Hematopoietic multipotent progenitor cell treated with erythropoietin and hydrocortisone succinate and interleukin-3 and kit ligand, for 8 days (in vitro differentiated cells): ENCODE measurements around the gene CDK16.

ENCODE experiments used
- DNase-seq: peaks from one replicate; pipeline ENCODE4 v3.0.0-alpha.2; 2015

The CDK16 gene

DNA sequence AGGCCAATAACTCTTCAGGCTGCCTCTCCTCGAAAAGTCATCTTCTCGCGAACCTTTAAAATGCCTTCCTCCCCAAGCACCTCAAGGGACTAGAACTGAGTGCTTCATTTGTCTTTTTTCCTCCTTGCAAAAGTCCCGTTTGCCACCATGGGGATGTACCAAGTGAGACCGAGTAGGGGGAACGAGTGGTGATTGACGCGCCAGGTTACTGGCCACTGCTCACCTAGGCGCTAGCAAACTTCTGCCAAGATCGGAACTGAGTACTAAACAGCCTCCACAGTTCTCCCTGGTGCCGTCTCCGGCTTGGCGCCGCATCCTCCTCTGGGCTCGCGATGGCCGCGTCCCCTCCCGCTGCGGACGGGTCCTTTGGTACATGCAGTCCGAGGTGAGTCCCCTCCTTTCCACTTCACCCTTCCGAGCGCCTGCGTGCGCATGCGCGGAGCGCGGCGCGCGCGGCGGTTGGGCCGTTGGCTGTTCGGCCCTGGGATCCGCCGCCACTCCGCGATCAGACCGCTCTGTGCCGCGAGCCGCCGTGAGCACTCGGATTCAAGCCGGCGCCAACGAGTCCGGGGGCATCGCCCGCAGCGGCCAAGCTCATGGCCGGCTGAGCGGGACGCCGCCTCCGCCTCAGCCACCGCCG lies at the start of gene CDK16:
TSS of gene CDK16 (plus strand) at position 402 of the 640 bp plus-strand sequence. CDS start 4,877 bp downstream, outside the sequence.
- peak; percentile 79 for DNase-seq

DNA sequence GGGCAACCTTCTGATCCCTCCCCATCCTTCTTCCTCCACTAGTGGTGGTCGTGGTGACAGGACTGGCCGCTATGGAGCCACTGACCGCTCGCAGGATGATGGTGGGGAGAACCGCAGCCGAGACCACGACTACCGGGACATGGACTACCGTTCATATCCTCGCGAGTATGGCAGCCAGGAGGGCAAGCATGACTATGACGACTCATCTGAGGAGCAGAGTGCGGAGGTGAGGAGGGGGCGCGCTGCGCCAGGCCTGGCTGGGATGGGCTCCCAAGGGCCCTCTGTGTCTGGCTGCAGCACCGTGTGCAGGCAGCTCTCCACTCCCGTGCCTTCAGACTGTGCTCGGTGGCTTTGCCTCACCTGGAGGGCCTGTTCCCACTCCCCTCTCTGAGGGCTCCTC lies 49.2 kb upstream of the CDK16 start:
- DNase-seq, result no peak

DNA sequence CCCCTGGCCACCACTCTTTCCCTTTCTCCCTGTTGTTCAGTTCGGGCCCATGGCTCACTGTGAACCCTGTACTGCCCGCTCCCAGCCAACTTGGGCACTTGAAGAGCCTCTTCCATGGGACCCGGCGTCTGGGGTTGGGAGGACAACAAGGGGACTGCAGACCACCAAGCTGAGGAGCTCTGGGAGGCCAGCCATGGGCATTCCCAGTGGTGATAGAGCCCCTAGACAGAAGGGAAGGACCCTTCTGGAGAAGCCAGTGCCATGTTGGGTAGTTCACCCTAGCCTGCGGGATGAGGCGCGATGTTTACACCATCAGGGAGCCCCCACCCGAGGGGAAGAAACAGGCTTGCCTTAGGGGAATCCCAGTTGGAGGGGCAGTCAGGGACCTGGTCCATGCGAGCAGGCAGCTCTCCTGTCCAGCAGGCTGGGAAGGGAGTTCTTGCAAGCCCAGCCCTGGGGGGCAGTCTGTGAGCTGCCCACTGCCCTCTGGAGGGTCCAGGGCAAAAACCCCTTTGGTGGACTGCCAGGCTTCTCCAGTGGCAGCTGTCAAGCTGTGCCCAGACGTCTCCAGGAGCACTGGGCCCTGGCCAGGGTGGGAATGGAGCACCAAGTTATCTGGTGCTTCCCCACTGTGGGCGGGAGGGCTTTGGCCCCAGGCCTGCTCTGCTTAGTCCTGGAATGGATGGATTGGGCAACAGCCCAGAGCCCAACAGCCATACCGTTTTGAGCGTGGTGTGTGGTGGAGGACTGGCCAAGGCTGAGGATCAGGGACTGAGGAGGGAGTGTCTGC lies 48.6 kb upstream of the CDK16 start:
- no peak for DNase-seq

DNA sequence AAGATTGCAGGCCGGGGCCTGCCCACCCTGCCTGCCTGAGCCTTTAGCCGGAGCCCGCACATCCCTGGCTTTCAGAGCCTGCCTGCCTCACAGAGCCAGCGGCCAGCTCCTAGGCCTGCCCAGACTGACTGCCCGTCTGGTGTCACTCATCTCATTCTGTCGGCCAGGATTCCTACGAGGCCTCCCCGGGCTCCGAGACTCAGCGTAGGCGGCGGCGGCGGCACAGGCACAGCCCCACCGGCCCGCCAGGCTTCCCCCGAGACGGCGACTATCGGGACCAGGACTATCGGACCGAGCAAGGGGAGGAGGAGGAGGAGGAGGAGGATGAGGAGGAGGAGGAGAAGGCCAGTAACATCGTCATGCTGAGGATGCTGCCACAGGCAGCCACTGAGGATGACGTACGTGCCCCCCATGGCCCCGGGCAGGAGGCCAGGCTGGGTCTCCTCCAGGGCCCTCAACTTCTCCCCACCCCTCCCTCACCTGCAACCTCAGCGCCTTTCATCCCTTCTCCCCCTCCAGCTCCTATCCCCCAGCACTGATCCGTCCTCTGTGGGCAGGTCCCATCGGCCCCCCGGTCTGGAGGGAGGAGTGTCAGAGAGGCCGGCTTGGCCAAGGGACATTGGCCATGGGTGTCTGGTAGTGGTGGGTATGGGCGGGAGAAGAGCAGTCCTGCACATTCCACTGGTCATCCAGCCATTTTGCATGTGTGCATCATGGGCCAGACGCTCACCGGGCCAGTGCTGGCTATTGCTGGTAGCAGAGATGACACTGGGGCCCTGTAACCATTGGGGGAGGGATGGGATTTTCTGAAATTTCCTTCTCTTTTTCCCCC lies 47.4 kb upstream of the CDK16 start:
- DNase-seq, result no peak

DNA sequence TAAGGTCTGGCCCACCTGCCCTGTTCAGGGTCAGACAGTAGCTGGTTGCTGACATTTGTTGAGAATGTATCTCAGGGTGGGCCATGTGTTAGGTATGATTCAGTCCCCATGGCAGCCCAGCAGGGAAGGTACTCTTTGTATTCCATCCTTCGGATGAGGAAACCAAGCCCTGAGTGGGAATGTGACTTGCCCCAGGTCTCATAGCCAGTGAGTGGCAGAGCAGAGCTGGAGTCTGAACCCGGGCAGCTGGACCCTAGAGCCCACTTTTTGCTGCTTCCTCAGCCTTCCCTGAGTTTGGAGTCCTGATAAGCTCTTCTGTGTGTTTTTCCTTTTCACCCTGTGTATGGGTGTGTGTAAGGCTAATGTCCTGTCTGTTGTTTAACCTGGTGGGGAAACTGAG lies 46.5 kb upstream of the CDK16 start:
- DNase-seq, result no peak

DNA sequence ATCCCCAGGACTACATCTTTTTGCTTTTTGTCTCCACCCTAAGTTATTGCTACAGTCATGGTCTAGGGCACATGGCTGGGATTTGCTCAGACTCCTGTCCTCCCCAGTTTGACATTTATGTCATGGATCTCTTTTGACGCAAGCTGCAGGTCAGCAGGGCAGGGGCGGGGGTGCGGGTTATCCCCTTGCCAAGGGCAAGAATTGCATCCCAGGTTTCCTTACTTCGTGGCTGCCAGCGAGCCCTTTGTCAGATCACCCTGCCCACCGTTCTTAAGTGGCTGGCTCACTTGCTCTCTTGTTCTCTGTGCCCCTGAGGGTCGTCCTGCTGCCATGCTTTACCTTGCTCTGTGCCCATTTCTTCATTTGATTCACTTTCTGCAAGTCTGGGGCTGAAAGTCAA lies 45.9 kb upstream of the CDK16 start:
- DNase-seq, result no peak

DNA sequence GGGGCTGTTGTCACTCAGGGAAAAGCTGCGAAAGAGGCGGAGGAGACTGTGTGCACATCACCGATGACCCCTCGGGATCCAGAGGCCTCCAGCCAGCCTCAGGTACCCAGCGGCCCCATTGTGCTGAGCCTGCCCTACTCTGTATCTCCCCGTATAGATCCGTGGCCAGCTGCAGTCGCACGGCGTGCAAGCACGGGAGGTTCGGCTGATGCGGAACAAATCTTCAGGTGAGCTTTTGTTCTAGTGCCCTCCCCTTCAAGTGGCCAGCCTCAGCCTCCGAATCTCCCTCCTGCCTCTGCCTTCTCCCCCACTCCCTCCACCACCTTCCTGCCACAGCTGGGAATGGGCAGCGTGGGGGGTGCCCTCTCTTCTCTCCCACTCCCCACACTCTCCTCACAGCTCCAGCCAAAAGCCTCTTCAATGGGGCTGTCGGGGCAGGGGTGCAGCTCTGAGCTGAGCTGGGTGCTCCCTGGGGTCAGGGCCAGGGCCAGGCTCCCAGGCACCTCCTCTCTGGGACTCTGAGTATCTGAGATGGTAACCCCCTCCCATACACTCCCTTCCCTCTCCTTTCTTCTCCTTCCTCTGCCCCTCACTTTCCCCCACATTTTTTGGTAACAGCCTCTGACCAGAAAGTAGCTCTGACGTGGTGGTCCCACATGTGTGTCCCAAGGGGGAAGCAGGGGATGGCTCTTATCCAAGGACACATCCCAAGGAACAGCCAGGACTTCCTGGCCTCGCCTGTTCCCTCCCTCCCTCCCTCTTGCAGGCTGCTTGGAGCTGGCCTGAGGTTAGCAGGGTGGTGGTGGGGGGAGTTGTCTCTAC lies 45.3 kb upstream of the CDK16 start:
- no peak for DNase-seq

DNA sequence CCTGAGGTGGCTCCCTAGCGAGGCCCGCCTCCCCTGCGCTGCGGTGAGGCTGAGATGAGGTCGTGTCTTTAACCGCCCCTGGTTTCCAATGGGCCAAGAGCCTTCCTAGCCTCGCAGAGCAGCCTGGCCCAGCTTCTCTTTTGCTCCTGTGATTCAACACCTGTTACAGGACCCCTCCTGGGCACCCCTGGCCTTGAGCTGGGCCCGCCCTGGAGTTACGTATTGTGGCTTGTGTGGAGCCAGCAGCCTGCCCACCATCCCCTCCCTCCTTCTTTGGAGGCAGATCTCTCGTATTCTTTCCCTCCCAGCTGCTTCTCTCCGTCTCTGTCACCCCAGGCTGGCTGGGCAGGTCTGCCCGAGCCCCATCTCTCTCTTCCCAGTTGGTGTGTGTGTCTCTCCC lies 44.1 kb upstream of the CDK16 start:
- DNase-seq, result no peak

DNA sequence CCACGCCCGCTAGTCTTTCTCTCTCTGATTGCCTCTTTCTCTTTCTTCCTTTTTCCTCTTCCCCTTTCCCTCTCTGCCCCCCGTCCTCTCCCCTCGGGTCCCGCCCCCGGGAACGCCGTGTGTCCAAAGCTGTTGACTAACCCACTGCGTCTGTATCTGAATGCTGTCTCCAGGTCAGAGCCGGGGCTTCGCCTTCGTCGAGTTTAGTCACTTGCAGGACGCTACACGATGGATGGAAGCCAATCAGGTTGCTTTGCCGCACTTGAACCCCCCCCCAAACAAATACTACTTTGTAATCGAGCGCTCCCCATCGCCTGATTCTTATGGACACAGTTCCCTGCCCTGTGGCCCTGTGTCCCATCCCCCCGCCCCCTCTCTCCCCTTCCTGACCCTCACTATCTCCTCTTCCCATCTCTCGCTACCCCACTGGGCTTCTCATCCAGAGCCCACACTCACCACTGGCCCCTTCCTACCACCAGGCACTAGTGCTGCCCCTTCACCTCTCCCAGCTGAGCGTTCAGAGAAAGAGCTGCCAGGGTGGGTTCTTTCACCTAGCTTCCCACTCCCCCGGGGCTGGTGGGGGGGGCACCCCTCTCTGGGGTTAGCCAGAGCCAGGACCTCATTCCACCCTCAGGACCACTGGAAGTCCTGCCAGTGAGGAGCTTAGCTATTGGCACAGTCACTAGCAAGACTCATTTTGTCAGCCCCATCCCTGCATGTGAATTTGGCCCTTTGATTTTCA lies 43.5 kb upstream of the CDK16 start:
- no peak for DNase-seq

DNA sequence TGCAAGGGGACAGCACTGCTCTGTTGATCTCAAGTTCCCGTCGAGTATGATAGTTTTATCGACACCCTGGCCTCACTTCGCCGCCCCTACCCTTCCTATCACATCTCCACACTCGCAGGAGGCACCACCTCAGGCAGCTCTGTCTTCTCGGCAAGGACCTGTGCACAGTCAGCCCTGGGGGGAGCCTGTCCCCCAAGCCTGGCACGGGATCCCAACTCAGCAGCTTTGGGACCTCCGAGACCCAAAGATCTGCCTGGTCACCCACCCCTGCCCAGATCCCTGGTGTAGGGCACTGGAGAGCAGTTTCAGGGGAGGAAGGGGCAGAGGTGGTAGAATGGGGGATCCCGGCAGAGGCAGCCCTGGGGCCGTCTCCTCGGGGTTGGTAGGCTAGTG lies 42.9 kb upstream of the CDK16 start:
- DNase-seq, result no peak

DNA sequence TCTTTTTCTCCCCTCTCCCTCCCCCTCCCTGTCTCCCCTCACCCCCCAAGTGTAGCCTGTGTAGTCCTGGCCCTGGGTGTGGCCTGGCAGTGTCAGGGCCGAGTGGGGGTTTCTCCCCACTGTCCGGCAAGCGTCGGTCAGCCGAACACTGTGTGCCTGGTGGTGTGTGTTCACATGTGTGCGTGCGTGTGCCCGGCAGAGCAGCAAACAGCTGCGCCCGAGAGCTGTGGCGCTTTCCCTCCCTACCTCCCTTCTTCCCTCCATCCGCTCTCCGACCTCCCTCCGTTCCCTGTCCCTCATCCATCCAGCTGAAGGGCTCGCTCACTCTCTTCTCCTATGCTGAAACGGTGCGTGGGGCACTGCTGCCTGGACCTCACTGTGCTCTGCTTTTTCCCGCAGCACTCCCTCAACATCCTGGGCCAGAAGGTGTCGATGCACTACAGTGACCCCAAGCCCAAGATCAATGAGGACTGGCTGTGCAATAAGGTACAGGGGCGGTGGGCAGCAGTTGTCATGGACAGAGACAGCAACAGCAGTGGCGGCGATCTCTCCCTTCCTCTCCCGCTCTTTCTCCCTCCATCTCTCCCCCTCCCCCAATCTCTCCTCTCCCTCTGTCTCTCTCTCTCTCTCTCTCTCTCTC lies 42.3 kb upstream of the CDK16 start:
- no peak for DNase-seq

DNA sequence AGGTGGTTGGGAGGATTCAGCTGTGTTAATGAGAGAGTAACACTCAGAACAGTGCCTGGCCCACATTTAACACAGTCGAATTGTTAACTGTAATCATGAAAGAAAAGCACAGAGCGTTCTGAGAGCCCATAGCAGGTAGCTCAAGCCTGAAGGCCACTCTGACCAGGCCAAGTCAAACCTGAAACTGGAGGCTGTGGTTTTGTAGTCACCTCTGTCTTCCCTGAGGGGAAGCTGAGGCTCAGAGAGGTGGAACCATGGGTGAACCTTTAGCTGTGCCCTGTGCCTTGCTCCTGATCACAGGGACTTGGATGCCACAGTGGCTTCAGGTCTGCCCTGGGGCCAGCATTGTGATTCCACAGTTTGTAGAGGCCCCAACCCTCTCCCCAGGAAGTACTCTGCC lies 41.4 kb upstream of the CDK16 start:
- DNase-seq, result no peak

DNA sequence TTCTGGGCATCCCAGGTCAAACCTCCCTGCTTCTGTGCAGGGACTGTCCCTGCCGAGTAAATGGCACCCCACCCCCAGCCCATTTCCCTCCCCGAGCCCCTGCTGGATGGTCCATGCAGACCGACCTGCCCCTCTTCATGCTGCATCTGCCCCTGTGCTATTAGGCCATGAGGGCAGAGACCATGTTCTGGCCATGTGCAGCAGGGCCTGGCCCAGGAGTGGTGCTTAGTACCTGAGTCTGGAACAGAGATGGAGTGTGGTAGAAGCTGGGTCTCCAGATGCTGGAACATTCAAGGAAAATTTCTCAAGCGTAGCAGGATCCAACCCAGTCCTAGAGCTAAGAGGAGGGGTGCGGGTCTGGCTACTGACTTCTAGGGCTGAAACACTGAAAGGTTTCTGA lies 40.1 kb upstream of the CDK16 start:
- no peak for DNase-seq

DNA sequence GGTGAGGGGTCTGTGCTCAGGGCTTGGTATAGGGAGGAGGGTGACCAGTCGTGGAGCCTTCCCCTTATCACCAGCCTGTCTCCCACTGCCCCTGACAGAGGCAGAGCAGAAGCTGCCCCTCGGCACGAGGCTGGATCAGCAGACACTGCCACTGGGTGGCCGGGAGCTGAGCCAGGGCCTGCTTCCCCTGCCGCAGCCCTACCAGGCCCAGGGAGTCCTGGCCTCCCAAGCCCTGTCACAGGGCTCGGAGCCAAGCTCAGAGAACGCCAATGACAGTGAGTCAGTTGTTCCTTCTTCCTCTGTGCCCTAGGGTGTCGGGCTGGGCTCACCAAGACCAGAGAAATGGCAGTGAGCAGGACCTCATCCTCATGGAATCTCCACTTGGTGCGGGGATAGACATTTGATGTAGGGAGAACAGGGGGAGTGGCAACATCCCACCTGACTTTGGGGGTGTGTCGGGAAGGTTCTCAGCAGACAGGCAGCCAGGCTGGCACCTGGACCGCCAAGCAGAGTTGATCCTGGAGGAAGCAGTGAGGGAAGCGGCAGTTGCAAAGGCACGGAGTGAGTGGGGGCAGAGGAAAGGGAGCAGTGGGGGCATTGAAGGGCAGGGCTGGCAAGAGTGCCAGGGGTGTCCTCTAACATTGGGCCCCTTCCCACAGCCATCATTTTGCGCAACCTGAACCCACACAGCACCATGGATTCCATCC lies 39.1 kb upstream of the CDK16 start:
- no peak for DNase-seq

DNA sequence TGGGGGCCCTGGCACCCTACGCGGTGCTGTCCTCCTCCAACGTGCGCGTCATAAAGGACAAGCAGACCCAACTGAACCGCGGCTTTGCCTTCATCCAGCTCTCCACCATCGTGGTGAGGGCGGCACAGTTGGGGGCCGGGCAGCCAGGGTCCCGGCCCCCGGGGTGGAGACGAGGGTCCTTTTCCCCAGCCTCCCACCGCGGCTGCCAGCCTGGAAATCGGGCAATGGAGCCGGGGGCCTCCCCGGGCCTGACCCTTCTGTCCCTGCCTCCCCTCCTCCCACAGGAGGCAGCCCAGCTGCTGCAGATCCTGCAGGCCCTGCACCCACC lies 38.6 kb upstream of the CDK16 start:
- no peak for DNase-seq

DNA sequence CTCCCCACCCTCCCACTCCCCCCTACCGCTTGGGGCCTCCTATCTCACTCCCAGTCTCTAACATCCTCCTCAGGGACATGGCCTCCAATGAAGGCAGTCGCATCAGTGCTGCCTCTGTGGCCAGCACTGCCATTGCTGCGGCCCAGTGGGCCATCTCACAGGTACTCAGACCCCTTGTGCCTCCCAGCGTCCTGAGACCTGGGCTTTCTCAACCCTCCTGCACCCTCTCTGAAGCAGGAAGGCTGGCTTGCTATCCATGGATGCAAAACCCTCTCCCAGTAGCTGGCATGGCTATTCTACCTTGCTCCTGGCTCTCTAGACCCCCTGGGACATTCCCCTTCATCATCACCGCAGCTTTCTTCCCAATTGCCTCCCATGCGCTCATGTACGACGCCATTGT lies 38.1 kb upstream of the CDK16 start:
- DNase-seq, result no peak

DNA sequence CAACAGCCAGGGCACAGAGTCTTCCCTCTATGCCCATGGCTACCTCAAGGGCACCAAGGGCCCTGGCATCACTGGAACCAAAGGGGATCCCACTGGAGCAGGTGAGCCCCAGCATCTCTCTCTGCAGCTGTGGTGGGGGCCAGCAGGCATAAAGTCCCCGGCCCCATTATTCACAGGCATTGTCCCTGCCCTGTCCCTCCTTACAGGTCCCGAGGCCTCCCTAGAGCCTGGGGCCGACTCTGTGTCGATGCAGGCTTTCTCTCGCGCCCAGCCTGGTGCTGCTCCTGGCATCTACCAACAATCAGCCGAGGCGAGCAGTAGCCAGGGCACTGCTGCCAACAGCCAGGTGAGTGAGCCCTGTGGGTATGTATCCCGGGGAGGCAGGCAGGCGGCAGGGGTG lies 37.2 kb upstream of the CDK16 start:
- DNase-seq, result no peak

DNA sequence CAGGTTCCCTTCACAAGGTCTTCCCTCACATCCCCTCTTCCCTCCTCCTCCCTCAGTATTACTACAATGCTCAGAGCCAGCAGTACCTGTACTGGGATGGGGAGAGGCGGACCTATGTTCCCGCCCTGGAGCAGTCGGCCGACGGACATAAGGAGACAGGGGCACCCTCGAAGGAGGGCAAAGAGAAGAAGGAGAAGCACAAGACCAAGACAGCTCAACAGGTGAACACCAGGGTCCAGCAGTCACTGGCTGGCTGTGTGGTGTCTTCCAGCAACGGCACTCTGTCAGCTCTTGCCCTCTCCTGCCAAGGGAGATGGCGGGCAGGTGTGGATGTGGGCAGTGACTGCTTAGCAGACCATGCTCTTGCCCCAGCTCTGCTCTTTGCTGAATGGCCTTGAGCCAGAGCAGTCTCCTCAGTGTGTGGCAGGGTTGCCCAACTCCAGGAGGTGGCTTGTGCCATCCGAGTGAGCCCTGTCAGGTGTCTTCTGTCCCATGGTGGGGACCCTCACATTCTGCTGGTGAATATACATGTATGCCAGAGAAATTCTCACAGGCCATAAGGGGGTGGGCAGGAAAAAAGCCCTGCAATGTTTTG lies 36.3 kb upstream of the CDK16 start:
- no peak for DNase-seq

DNA sequence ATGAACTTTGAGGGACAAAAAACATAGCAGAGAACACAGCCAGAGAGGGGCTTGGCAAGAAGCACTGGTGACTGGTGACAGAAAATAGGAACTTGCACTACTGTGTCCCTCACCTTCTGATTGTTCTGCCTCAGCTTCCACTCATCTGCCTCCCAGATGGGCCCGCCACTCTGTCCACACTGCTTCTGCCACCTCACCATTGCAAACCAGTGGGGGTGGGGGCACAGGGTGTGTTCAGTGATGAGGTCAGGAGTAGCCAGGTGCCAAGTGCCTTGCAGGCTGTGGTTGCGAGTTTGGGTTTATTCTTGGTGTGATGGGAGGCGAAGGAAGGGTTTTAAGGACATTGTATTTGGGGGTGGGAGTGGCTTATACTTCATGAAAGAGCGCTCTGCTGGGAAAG lies 34.0 kb upstream of the CDK16 start:
- DNase-seq, result no peak

DNA sequence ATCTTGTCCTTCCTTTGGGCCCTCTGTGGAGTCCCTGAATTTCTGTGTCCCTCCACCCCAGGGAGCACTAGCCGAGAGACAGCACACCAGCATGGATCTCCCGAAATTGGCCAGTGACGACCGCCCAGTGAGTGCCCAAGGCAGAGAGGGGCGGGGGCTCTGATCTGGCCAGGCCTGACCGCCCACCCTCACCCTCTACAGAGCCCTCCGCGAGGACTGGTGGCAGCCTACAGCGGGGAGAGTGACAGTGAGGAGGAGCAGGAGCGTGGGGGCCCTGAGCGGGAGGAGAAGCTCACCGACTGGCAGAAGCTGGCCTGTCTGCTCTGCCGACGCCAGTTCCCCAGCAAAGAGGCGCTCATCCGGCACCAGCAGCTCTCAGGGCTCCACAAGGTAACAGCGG lies 33.2 kb upstream of the CDK16 start:
- DNase-seq, result no peak
